Neural cell (in vitro differentiated cells): ENCODE data around the gene GPATCH3.

ENCODE experiments used
- CTCF ChIP-seq: fragments of 450-650 bp; IDR thresholded peaks from 2 replicates; pipeline ENCODE4 v1.5.1; 2014; ENCODE audit warnings: antibody characterized with exemption, mild to moderate bottlenecking, moderate library complexity; ENCODE audit not compliant: poor library complexity, severe bottlenecking
- EP300 ChIP-seq: fragments of 450-650 bp; conservative IDR thresholded peaks from 2 replicates; pipeline ENCODE4 v1.6.1; 2014; ENCODE audit warnings: antibody characterized with exemption, mild to moderate bottlenecking, moderate library complexity; ENCODE audit not compliant: poor library complexity, severe bottlenecking
- EZH2 ChIP-seq: fragments of 200-600, 300-800 bp; shearing (Covaris generic), sonication (generic); IDR thresholded peaks from 2 replicates; pipeline ENCODE4 v1.6.1; 2014; ENCODE audit warnings: antibody characterized with exemption, low read length, borderline replicate concordance, mild to moderate bottlenecking; ENCODE audit not compliant: insufficient read depth, poor library complexity, severe bottlenecking
- POLR2AphosphoS5 ChIP-seq: IDR thresholded peaks from 2 replicates; pipeline ENCODE4 v1.6.1; 2012
- REST ChIP-seq: IDR thresholded peaks from 2 replicates; pipeline ENCODE4 v1.6.1; 2012; ENCODE audit warnings: borderline replicate concordance
- SMC3 ChIP-seq: fragments of 450-650 bp; conservative IDR thresholded peaks from 2 replicates; pipeline ENCODE4 v1.6.1; 2014; ENCODE audit warnings: antibody characterized with exemption, mild to moderate bottlenecking, moderate library complexity; ENCODE audit not compliant: poor library complexity
- TAF1 ChIP-seq: IDR thresholded peaks from 2 replicates; pipeline ENCODE4 v1.6.1; 2012; ENCODE audit warnings: low read depth

- TF ChIP-seq CTCF (no peak), EZH2 (no peak), REST (no peak), TAF1 (no peak), POLR2AphosphoS5 (no peak), SMC3 (no peak), EP300 (no peak)
Measured at GRCh38 chr1:26936823-26937222, 36.6 kb upstream of the GPATCH3 start.
